Neural progenitor cell (in vitro differentiated cells): Measurements from ENCODE around the gene PHF12.

Experiments
- EZH2phosphoT487 ChIP-seq: fragments of 200-600 bp; sonication (generic); IDR thresholded peaks from 2 replicates; pipeline ENCODE4 v1.6.1; 2017; ENCODE audit warnings: antibody characterized with exemption
- TF ChIP-seq, protein P1 (sequence below): fragments of 200-600 bp; sonication (generic); IDR thresholded peaks from 2 replicates; pipeline ENCODE4 v1.5.1; 2017; ENCODE audit warnings: antibody characterized with exemption, mild to moderate bottlenecking

DNA sequence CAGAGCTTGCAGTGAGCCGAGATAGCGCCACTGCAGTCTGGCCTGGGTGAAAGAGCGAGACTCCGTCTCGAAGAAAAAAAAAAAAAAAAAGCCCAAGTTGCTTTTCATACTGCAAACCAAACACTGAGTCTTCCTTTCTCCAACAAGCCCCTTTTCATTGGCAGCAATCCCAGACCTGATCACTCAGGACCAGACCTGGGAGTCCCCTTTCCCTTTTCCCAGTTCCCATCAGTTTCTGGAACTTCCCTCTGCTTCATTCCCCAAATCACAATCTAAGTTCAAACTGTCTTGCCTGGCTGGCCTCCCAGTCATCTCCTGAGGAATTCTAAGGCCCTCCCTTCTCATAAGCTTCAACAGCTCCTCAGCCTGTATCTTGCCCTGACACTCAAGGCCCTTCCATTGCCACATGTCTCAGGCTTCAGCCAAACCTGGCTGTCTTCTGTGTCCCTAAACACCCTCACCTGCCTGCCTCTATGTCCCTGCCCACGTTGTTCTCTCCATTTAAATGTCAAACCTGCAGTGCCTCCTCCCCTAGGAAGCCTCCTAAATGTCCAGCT, 11.8 kb upstream of the PHF12 start:
- TF ChIP-seq EZH2phosphoT487 = no peak
- TF ChIP-seq, protein P1, sequence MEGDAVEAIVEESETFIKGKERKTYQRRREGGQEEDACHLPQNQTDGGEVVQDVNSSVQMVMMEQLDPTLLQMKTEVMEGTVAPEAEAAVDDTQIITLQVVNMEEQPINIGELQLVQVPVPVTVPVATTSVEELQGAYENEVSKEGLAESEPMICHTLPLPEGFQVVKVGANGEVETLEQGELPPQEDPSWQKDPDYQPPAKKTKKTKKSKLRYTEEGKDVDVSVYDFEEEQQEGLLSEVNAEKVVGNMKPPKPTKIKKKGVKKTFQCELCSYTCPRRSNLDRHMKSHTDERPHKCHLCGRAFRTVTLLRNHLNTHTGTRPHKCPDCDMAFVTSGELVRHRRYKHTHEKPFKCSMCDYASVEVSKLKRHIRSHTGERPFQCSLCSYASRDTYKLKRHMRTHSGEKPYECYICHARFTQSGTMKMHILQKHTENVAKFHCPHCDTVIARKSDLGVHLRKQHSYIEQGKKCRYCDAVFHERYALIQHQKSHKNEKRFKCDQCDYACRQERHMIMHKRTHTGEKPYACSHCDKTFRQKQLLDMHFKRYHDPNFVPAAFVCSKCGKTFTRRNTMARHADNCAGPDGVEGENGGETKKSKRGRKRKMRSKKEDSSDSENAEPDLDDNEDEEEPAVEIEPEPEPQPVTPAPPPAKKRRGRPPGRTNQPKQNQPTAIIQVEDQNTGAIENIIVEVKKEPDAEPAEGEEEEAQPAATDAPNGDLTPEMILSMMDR = no peak
